A549 treated with CpdA at 1 μM for 4 hours (cell line): ENCODE results near the gene AURKB. TPM values are rescaled to one million over a fixed set of nuclear protein-coding genes. Genes with fewer than 3 reads are reported as not detected.

Source experiments
- total RNA-seq: library from RNA; stranded (reverse); fragments of 200-300 nt; extraction: Qiagen RNA extraction; gene quantifications from 5 replicates; pipeline ENCODE4 v1.2.3, GENCODE V29; 2022; ENCODE audit warnings: low read depth

AURKB gene
- 153 to 173 TPM (median 159 TPM) in 5 replicates for total RNA-seq

DNA sequence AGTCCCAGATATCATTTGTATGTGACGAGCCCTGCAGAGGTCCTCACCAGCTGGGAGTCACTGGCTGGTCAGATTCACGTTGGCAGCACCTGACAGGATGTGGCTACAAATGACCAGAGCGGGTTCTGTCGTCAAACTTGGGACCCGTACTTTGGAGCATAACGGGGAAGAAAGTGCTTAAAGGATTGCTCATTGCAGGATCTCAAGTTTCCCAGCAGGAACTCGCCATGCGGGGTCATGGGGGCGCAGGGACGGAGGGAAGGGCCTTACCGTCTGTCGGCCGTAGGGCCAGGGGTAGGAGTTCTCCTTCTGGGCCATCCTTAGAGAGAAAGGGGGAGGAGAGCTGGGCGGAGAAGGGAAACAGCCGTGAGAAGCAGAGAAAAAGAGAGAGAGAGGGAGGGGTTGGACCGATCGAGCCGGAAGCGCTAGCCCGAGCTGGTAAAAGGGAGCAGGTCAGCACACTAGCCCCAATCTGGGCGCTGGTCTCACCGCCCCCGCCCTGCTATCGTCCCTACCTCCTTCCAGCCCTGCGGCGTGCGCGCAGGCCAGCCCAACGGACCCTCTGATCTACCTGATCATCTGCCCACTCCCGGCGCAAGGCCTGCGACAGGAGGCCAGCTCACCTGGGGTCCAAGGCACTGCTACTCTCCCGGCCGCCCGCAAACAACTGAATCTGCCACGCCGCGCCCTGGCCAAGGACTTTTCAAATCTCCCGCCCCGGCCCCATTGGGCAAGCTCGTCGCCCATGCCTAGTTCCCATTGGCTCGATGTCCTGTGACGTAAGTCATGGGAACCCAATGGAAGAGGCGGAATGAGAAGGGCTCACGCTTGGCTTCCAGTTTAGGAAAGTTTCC lies at the start of gene AURKB:
AURKB (minus strand) TSS at position 669 of the 854 bp plus-strand sequence; CDS start at position 318, 351 bp downstream.

DNA sequence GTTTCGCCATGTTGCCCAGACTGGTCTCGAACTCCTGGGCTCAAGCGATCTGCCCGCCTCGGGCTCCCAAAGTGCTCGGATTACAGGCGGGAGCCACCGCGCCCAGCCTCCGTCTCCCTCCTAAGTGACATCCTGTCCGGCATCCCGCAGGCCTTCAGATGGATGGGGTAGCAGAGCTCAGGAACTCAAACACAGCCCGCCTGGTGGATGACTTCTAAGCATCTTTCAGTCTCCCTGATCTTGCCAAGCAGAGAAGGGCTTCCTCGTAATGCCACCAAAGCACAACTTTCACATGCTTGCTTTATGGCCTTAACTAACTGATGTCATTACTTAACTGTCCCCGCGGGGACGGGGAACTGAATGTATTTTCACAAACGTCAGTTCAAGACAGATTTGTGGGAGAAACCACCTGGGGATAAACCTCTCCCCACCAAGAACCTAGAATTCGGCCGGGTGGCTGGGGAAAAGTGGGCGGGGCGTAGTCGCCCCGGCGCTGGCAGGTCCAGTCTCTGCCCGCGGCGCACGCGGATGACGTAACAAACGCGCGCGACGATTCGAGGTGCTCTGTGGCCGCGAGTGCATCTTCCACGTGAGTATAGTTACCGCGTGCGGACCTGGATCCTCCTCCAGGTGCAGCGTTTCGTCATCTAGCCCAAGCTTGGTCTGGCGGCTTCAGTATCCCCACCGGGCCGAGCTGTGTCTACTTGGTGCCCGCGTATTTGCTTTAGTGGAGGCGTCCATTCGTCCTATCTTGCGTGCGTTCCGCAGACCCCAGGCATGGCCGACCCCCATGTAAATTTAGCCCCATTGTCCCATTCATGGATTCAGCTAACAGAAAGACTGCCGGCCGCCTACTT lies 38.6 kb upstream of the AURKB start, which contains the start of gene PFAS:
PFAS (plus strand) TSS at position 539 of the 857 bp plus-strand sequence. CDS start 4,649 bp downstream, outside the sequence.

DNA sequence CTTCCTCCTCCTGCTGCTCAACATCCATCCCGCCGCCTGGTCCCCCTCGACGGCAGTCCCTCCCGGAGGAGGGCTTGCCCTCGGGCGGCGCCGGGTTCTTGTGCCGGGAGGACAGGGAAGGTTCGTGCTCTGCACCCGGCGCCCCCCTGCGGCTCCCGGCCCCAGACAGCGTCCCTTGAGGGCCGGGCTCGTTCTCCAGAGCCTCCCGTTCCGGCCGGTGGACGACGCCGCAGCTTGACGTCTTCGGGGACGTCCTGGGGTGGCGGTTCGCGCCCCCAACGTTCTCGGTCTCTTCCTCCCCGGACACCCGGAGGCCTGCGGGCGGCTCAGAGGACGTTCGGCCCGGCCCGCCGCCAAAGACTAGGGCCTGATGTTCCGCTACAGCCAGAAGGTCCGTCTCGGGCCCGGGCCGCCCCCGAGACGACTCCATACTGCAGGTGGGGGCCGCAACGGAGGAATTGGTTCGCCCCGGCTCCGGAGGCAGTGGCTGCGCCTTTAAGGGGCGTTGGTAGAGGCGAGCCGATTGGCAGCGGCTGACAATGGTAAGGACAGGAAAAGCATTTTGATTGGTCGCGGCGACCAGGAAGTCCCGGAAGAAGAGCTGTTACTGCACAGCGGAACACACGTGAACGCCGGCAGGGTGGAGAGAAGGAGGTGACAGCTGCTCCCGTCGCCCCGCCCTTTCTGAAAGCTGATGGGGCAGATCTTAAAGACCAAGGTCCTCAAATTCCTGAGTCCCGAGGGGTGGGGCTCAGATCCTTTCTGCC lies 20.5 kb downstream of the AURKB start, which contains the start of gene BORCS6:
BORCS6 (minus strand) TSS at position 470 of the 767 bp plus-strand sequence; CDS start at position 430, 40 bp downstream.

GRCh38 chr17:8176197-8176940 lies 34.0 kb downstream of the AURKB start, which contains the start of gene TMEM107:
TMEM107 (minus strand) TSS chr17:8176380; CDS start chr17:8176286, 94 bp downstream.

DNA sequence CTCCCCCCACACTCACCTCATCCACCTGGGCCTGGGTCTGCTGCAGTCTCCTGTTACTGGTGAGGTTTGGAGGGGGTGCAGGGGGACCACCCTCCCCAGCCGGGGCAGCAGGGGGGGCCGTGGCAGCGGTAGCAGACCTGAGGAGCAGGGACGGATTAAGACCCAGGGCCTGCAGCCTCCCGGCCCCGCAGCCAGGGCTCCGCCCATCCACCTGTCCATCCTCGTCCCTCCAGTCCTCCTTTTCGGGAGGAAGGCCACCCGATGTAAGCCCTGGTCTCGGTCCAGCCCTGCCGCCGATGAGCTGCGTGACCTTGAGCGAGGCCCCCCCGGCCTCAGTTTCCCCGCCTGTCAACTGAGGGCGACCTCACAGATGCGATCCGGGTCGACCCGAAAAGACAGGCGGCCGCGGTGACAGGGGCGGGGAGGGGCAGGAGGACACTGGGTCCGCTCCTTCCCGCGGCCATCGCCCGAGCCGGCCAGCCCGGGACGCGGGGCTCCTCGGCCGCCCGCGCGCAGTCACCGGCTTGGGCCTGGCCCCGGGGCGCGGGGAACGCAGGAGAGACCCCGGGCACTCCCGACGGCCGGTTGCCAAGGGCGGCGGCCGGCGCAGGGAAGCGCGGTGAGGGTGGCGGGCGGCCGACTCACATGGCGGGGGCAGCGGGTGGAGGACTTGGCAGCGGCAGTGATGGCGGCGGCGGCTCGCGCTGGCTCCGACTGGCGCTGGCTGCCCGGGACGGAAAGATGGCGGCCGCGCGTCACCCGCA lies 48.0 kb downstream of the AURKB start, which contains the start of gene VAMP2:
VAMP2 (minus strand) TSS at position 716 of the 764 bp plus-strand sequence; CDS start at position 647, 69 bp downstream.

Other genes starting within 250 kb of the AURKB start
- gene GUCY2D, start 208.0 kb downstream of the AURKB start, total RNA-seq: 0.08 TPM in 1 of 5 replicates, not detected in the others
- not detected in 5 replicates for gene ALOX15B, start 171.5 kb downstream of the AURKB start, total RNA-seq
- gene ALOX12B, start 122.9 kb downstream of the AURKB start, total RNA-seq: 0.68 to 1.8 TPM (median 1.0 TPM) in 5 replicates
- 6.0 to 7.7 TPM (median 6.4 TPM) in 5 replicates for gene ALOXE3, start 92.1 kb downstream of the AURKB start, total RNA-seq
- gene HES7, start 86.5 kb downstream of the AURKB start, total RNA-seq: 0.70 to 2.5 TPM (median 1.1 TPM) in 5 replicates
- gene PER1, start 58.2 kb downstream of the AURKB start, total RNA-seq: 3.5 to 5.7 TPM (median 4.7 TPM) in 5 replicates
- gene VAMP2, start 47.6 kb downstream of the AURKB start, total RNA-seq: 20.5 to 28.0 TPM (median 23.3 TPM) in 5 replicates
- 16.3 to 20.2 TPM (median 19.7 TPM) in 5 replicates for gene TMEM107, start 34.2 kb downstream of the AURKB start, total RNA-seq
- 5.2 to 8.6 TPM (median 8.4 TPM) in 5 replicates for gene BORCS6, start 20.4 kb downstream of the AURKB start, total RNA-seq
- 10.3 to 16.9 TPM (median 14.2 TPM) in 5 replicates for gene CTC1, start 37.5 kb upstream of the AURKB start, total RNA-seq
- gene PFAS, start 38.7 kb upstream of the AURKB start, total RNA-seq: 48.7 to 57.2 TPM (median 51.2 TPM) in 5 replicates
- gene RANGRF, start 78.1 kb upstream of the AURKB start, total RNA-seq: 38.7 to 51.3 TPM (median 47.7 TPM) in 5 replicates
- 6.2 to 8.0 TPM (median 7.6 TPM) in 5 replicates for gene SLC25A35, start 84.8 kb upstream of the AURKB start, total RNA-seq
- gene ARHGEF15, start 99.7 kb upstream of the AURKB start, total RNA-seq: not detected in 5 replicates
- not detected in 5 replicates for gene ODF4, start 129.3 kb upstream of the AURKB start, total RNA-seq
- 3,667 to 4,580 TPM (median 3,694 TPM) in 5 replicates for gene RPL26, start 172.6 kb upstream of the AURKB start, total RNA-seq
- gene RNF222, start 187.3 kb upstream of the AURKB start, total RNA-seq: not detected in 5 replicates
- gene NDEL1, start 225.3 kb upstream of the AURKB start, total RNA-seq: 52.5 to 65.7 TPM (median 57.8 TPM) in 5 replicates